Colonic mucosa (tissue), 4 donors: ENCODE data around the gene ACADL. TPM values are rescaled to one million over a fixed set of nuclear protein-coding genes. Genes with fewer than 3 reads are reported as not detected.

Experiments used
- DNase-seq: peaks from one replicate; pipeline ENCODE4 v3.0.0-alpha.2; 2020
- H3K27ac ChIP-seq: fragments of 200-600 bp; one replicate; pipeline ENCODE4 v1.8.0; 2021
- H3K27me3 ChIP-seq: fragments of 200-600 bp; one replicate; pipeline ENCODE4 v1.8.0; 2021
- H3K36me3 ChIP-seq: fragments of 200-600 bp; one replicate; pipeline ENCODE4 v1.8.0; 2021
- H3K4me1 ChIP-seq: fragments of 200-600 bp; one replicate; pipeline ENCODE4 v1.8.0; 2021; ENCODE audit warnings: mild to moderate bottlenecking
- H3K4me3 ChIP-seq: fragments of 200-600 bp; one replicate; pipeline ENCODE4 v1.8.0; 2021
- H3K9ac ChIP-seq, 2 donors: one replicate each; pipeline ENCODE4 v1.7.0; 2013; ENCODE audit warnings: control low read depth in 2 of 2, low read depth in 2 of 2, low read length in 2 of 2
- H3K9me3 ChIP-seq: fragments of 200-600 bp; one replicate; pipeline ENCODE4 v1.8.0; 2021
- CTCF ChIP-seq: fragments of 200-600 bp; IDR thresholded peaks from one replicate; pipeline ENCODE4 v1.8.0; 2022; ENCODE audit warnings: antibody characterized with exemption, mild to moderate bottlenecking
- intact Hi-C: fragments of 100-400 bp; cut with DNase I; formaldehyde crosslinking; loops from one replicate; pipeline ENCODE4 v1.14.1; 2022
- total RNA-seq, 2 donors: library from RNA; stranded (reverse); fragmentation: NEBNext Ultra II Directional in 1 of 2; extraction: Animal tissue kit (Norgen Biotek cat#: 25700) in 1 of 2; gene quantifications; one replicate each; pipeline ENCODE4 v1.2.1, GENCODE V29; 2021
- donor health status: healthy.
- donor health status: DM: no; HTN: no; CAD: no.
- donor health status: DM: no; HTN: no; CAD: no.

Gene ACADL
- total RNA-seq, 2 donors from 2014 or later = 0.12 TPM; not detected in 1

DNA sequence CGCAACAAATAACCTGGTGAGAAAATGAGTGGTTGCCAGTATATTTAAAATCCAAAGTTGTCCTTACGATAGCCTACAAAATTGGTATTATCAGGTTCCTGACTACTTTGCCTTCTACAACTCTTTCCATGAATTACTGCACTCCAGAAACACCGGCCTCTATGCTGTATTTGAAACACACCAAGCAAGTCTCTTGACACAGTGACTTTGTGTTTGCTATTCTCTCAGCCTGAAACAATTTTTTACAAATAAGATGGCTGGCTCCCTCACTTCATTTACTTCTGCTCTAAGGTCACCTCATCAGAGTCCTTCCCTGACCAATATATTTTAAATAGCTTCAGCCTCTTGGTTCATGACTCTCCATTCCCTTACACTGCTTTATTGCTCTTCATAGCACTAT is 66.2 kb downstream of the ACADL start:
- intact Hi-C loops = no loop called here
- Histone ChIP-seq H3K4me1 (no peaks in the 10 kb centered on the region), H3K9me3 (no peaks in the 10 kb centered on the region), H3K36me3 (no peaks in the 10 kb centered on the region), H3K27me3 (no peaks in the 10 kb centered on the region), H3K9ac (no peak overlapping the region), H3K27ac (no peak overlapping the region), H3K4me3 (no peak overlapping the region)
- no peak for DNase-seq
- TF ChIP-seq CTCF = no peak

- DNase-seq = no peak
- intact Hi-C loops = no loop called here
- no peak overlapping the region for H3K4me3 ChIP-seq
- no peaks in the 10 kb centered on the region for H3K27me3 ChIP-seq
- no peak for TF ChIP-seq CTCF
- no peaks in the 10 kb centered on the region for H3K36me3 ChIP-seq
- no peak overlapping the region for H3K27ac ChIP-seq
- H3K9ac ChIP-seq = no peak overlapping the region
- H3K4me1 ChIP-seq = no peaks in the 10 kb centered on the region
- H3K9me3 ChIP-seq = no peaks in the 10 kb centered on the region
These were observed 67.0 kb downstream of the ACADL start for GRCh38 chr2:210158236-210158635.

- Histone ChIP-seq H3K27me3 (no peaks in the 10 kb centered on the region), H3K9me3 (no peaks in the 10 kb centered on the region), H3K9ac (no peak overlapping the region), H3K36me3 (no peaks in the 10 kb centered on the region), H3K27ac (no peak overlapping the region), H3K4me3 (no peak overlapping the region), H3K4me1 (no peaks in the 10 kb centered on the region)
- intact Hi-C loops = no loop called here
- DNase-seq = no peak
- TF ChIP-seq CTCF = no peak
These were observed 67.7 kb downstream of the ACADL start for GRCh38 chr2:210157526-210157925.

DNA sequence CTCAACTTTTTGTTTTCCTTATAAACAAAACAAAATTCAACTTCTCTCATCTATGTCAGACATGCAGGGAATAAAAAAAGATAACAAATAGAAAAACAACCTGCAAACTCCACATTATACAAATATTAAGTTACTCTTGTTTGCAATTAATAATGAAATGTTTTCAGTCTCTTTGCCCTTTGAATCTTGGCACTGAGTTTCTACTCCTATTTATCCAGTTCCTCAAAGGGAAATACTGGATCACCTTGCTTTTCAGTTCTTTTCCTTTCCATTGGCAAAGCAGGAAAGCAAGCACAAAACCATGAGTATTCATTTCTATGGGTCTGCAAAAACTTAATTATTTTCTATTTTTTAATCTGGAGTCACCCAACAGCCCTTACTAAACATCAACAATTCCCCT is 77.6 kb downstream of the ACADL start:
- no peak for TF ChIP-seq CTCF
- no peak overlapping the region for H3K4me3 ChIP-seq
- no peak overlapping the region for H3K9ac ChIP-seq
- H3K27ac ChIP-seq = no peak overlapping the region
- no peaks in the 10 kb centered on the region for H3K36me3 ChIP-seq
- no peaks in the 10 kb centered on the region for H3K9me3 ChIP-seq
- DNase-seq = no peak
- intact Hi-C loops = no loop called here
- no peaks in the 10 kb centered on the region for H3K4me1 ChIP-seq
- no peaks in the 10 kb centered on the region for H3K27me3 ChIP-seq

Other genes starting within 250 kb of the ACADL start
- 10 to 100 TPM; 47.5 to 71.6 TPM for gene RPE, start 222.8 kb downstream of the ACADL start, total RNA-seq
- 1 to 10 TPM; 5.9 to 7.7 TPM for gene KANSL1L, start 54.0 kb downstream of the ACADL start, total RNA-seq
- not detected for gene MYL1, start 89.7 kb upstream of the ACADL start, total RNA-seq